Suprapubic skin (tissue), 4 donors: Measurements from ENCODE around the gene TFF2.

Source experiments
- EP300 ChIP-seq: sonication (generic); formaldehyde crosslinking; IDR thresholded peaks from one replicate; pipeline ENCODE4 v1.6.1; 2017; ENCODE audit warnings: antibody characterized with exemption
- POLR2A ChIP-seq, 2 donors: fragments of 450-650 bp; IDR thresholded peaks; one replicate each; pipeline ENCODE4 v1.6.1; 2017; ENCODE audit warnings: antibody characterized with exemption in 2 of 2, mild to moderate bottlenecking in 2 of 2, moderate library complexity in 2 of 2
- POLR2AphosphoS5 ChIP-seq, 3 donors: sonication (generic); formaldehyde crosslinking; IDR thresholded peaks; one replicate each; pipeline ENCODE4 v1.6.1; 2017; ENCODE audit warnings: antibody characterized with exemption in 3 of 3
- TF ChIP-seq, protein P1 (sequence below), 2 donors: fragments of 200-600 bp in 1 of 2; fragments of 450-650 bp in 1 of 2; sonication (generic) in 1 of 2; IDR thresholded peaks; one replicate each; pipeline ENCODE4 v1.5.1; 2016 to 2019; ENCODE audit warnings: antibody characterized with exemption in 2 of 2, mild to moderate bottlenecking in 1 of 2, moderate library complexity in 1 of 2

- TF ChIP-seq, protein P1, sequence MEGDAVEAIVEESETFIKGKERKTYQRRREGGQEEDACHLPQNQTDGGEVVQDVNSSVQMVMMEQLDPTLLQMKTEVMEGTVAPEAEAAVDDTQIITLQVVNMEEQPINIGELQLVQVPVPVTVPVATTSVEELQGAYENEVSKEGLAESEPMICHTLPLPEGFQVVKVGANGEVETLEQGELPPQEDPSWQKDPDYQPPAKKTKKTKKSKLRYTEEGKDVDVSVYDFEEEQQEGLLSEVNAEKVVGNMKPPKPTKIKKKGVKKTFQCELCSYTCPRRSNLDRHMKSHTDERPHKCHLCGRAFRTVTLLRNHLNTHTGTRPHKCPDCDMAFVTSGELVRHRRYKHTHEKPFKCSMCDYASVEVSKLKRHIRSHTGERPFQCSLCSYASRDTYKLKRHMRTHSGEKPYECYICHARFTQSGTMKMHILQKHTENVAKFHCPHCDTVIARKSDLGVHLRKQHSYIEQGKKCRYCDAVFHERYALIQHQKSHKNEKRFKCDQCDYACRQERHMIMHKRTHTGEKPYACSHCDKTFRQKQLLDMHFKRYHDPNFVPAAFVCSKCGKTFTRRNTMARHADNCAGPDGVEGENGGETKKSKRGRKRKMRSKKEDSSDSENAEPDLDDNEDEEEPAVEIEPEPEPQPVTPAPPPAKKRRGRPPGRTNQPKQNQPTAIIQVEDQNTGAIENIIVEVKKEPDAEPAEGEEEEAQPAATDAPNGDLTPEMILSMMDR (IDR thresholded peaks at IDR 0.05) = no peak
- TF ChIP-seq POLR2AphosphoS5 (IDR thresholded peaks at IDR 0.05) (no peak), POLR2A (IDR thresholded peaks at IDR 0.05) (no peak), EP300 (no peak)
Measured at GRCh38 chr21:42346441-42346840, 4.4 kb downstream of the TFF2 start.
